HFFc6 (cell line): ENCODE results near the gene PCCA. TPM values are rescaled to one million over a fixed set of nuclear protein-coding genes. Genes with fewer than 3 reads are reported as not detected.
"Not testable (repeated sequence)": the region's sequence is repeated elsewhere in the genome, so short reads cannot be mapped to it uniquely, and the experiment has no call there.

ENCODE experiments used
- DNase-seq: peaks from one replicate; pipeline ENCODE4 v3.0.0-alpha.2; 2018
- H3K27ac Mint-ChIP-seq: 2 replicates; pipeline ENCODE4 v1.8.0; 2020; ENCODE audit warnings: mild to moderate bottlenecking, mixed read lengths
- H3K27me3 Mint-ChIP-seq: 2 replicates; pipeline ENCODE4 v1.8.0; 2021; ENCODE audit warnings: mild to moderate bottlenecking, moderate library complexity, mixed read lengths; ENCODE audit not compliant: insufficient read depth
- H3K36me3 Mint-ChIP-seq: 2 replicates; pipeline ENCODE4 v1.8.0; 2021; ENCODE audit warnings: low read depth, mixed read lengths
- H3K4me1 Mint-ChIP-seq: 2 replicates; pipeline ENCODE4 v1.8.0; 2020; ENCODE audit warnings: low read depth, mixed read lengths
- H3K4me3 Mint-ChIP-seq: 2 replicates; pipeline ENCODE4 v1.8.0; 2020; ENCODE audit warnings: mild to moderate bottlenecking, moderate library complexity, mixed read lengths
- H3K9me3 Mint-ChIP-seq: 2 replicates; pipeline ENCODE4 v1.8.0; 2020; ENCODE audit warnings: mild to moderate bottlenecking, mixed read lengths
- CTCF ChIP-seq: fragments of 200-600 bp; sonication (generic); IDR thresholded peaks from 2 replicates; pipeline ENCODE4 v1.5.0; 2021; ENCODE audit warnings: antibody characterized with exemption, mild to moderate bottlenecking
- total RNA-seq, 6 experiments: library from RNA; stranded (reverse); fragmentation: NEBNext Ultra II Directional; extraction: Animal tissue kit (Norgen Biotek cat#: 25700); gene quantifications; 2 replicates in 1 of 6; 3 replicates in 5 of 6; pipeline ENCODE4 v1.2.3, GENCODE V29; 2021

PCCA gene
- total RNA-seq, 6 experiments from 2014 or later, result 12.9 to 16.9 (median 14.7) TPM

- H3K27ac Mint-ChIP-seq, result no peak overlapping the region
- H3K4me1 Mint-ChIP-seq, result peaks cover 26% of the 10 kb centered on the region
- H3K27me3 Mint-ChIP-seq, result 0 out of 2 replicates have a peak, but pooled peaks cover 2% of the 10 kb centered on the region
- TF ChIP-seq CTCF, result no peak
- H3K4me3 Mint-ChIP-seq, result no peak overlapping the region
- H3K36me3 Mint-ChIP-seq, result peaks cover 27% of the 10 kb centered on the region
- no peak for DNase-seq
- H3K9me3 Mint-ChIP-seq, result no peaks in the 10 kb centered on the region
Observed at GRCh38 chr13:100158569-100158968, 69.7 kb downstream of the PCCA start.

- H3K27me3 Mint-ChIP-seq, result 0 out of 2 replicates have a peak, but pooled peaks cover 2% of the 10 kb centered on the region
- TF ChIP-seq CTCF, result no peak
- H3K4me3 Mint-ChIP-seq, result no peak overlapping the region
- no peaks in the 10 kb centered on the region for H3K9me3 Mint-ChIP-seq
- H3K27ac Mint-ChIP-seq, result no peak overlapping the region
- peaks cover 24% of the 10 kb centered on the region for H3K36me3 Mint-ChIP-seq
- H3K4me1 Mint-ChIP-seq, result peaks cover 31% of the 10 kb centered on the region
- DNase-seq, result no peak
Observed at GRCh38 chr13:100159584-100159983, 70.7 kb downstream of the PCCA start.

GRCh38 chr13:100160450-100160849 lies 71.6 kb downstream of the PCCA start:
- Mint-ChIP-seq H3K27ac (no peak overlapping the region), H3K36me3 (peaks cover 19% of the 10 kb centered on the region; the same call in 1 of the 2 replicates), H3K4me3 (no peak overlapping the region), H3K4me1 (peaks cover 37% of the 10 kb centered on the region), H3K9me3 (no peaks in the 10 kb centered on the region), H3K27me3 (0 out of 2 replicates have a peak, but pooled peaks cover 2% of the 10 kb centered on the region)
- DNase-seq, result no peak
- TF ChIP-seq CTCF, result no peak

- TF ChIP-seq CTCF, result no peak
- no peak for DNase-seq
- peaks cover 23% of the 10 kb centered on the region; the same call in 1 of the 2 replicates for H3K36me3 Mint-ChIP-seq
- no peaks in the 10 kb centered on the region for H3K27me3 Mint-ChIP-seq
- peak overlapping the region; percentile 8; the same call in 1 of the 2 replicates for H3K4me3 Mint-ChIP-seq
- peaks cover 25% of the 10 kb centered on the region for H3K4me1 Mint-ChIP-seq
- H3K9me3 Mint-ChIP-seq, result no peaks in the 10 kb centered on the region
- peak overlapping the region; percentile 56 for H3K27ac Mint-ChIP-seq
Observed at GRCh38 chr13:100163375-100163774, 74.5 kb downstream of the PCCA start.

- Mint-ChIP-seq H3K4me3 (no peak overlapping the region), H3K27me3 (no peaks in the 10 kb centered on the region), H3K4me1 (peaks cover 20% of the 10 kb centered on the region; the same call in 1 of the 2 replicates), H3K36me3 (peaks cover 13% of the 10 kb centered on the region), H3K9me3 (no peaks in the 10 kb centered on the region), H3K27ac (no peak overlapping the region)
- TF ChIP-seq CTCF, result no peak
- DNase-seq, result no peak
Observed at GRCh38 chr13:100173203-100173602, 84.3 kb downstream of the PCCA start.

GRCh38 chr13:100174455-100174854 lies 85.6 kb downstream of the PCCA start:
- H3K27ac Mint-ChIP-seq, H3K4me3 Mint-ChIP-seq, H3K9me3 Mint-ChIP-seq, H3K27me3 Mint-ChIP-seq, DNase-seq: not testable (repeated sequence)
- peaks cover 13% of the 10 kb centered on the region for H3K36me3 Mint-ChIP-seq
- peaks cover 20% of the 10 kb centered on the region; the same call in 1 of the 2 replicates for H3K4me1 Mint-ChIP-seq
